Gastroesophageal sphincter (tissue), 4 donors: ENCODE results near the gene LEMD2. TPM values are rescaled to one million over a fixed set of nuclear protein-coding genes. Genes with fewer than 3 reads are reported as not detected.

Source experiments
- ATAC-seq: fragments of 150-250 bp; one replicate; pipeline ENCODE4 v1.9.1; 2016; ENCODE audit warnings: mild to moderate bottlenecking, moderate library complexity
- H3K27ac ChIP-seq, 4 donors: fragments of 200-600 bp; sonication (generic) in 3 of 4; 1 replicate in 3 of 4; 2 replicates in 1 of 4; pipeline ENCODE4 v1.5.1; 2016 to 2019
- H3K27me3 ChIP-seq: fragments of 200-600 bp; sonication (generic); one replicate; pipeline ENCODE4 v1.5.1; 2019
- H3K36me3 ChIP-seq, 2 donors: fragments of 200-600 bp; sonication (generic); one replicate each; pipeline ENCODE4 v1.5.1; 2019; ENCODE audit warnings: control low read depth in 1 of 2
- H3K4me1 ChIP-seq, 3 donors: fragments of 200-600 bp; sonication (generic); 1 replicate in 2 of 3; 2 replicates in 1 of 3; pipeline ENCODE4 v1.5.1; 2016 to 2019; ENCODE audit warnings: control low read depth in 2 of 3
- H3K4me3 ChIP-seq, 2 donors: fragments of 200-600 bp; sonication (generic); one replicate each; pipeline ENCODE4 v1.5.1; 2019; ENCODE audit warnings: mild to moderate bottlenecking in 1 of 2, moderate library complexity in 1 of 2
- H3K9me3 ChIP-seq, 3 donors: fragments of 200-600 bp; sonication (generic); one replicate each; pipeline ENCODE4 v1.5.1; 2017 to 2019; ENCODE audit warnings: control low read depth in 2 of 3
- CTCF ChIP-seq, 4 experiments: fragments of 200-600 bp in 2 of 4; fragments of 450-650 bp in 2 of 4; sonication (generic) in 1 of 4; IDR thresholded peaks; one replicate each; pipeline ENCODE4 v1.5.1; 2017 to 2019; ENCODE audit warnings: antibody characterized with exemption in 4 of 4, mild to moderate bottlenecking in 2 of 4, moderate library complexity in 2 of 4
- EP300 ChIP-seq: sonication (generic); formaldehyde crosslinking; IDR thresholded peaks from one replicate; pipeline ENCODE4 v1.6.1; 2017; ENCODE audit warnings: antibody characterized with exemption, mild to moderate bottlenecking
- POLR2A ChIP-seq, 2 donors: fragments of 450-650 bp; IDR thresholded peaks; one replicate each; pipeline ENCODE4 v1.6.1; 2017; ENCODE audit warnings: antibody characterized with exemption in 2 of 2, mild to moderate bottlenecking in 2 of 2, moderate library complexity in 1 of 2
- POLR2AphosphoS5 ChIP-seq: sonication (generic); formaldehyde crosslinking; IDR thresholded peaks from one replicate; pipeline ENCODE4 v1.6.1; 2017; ENCODE audit warnings: antibody characterized with exemption
- WGBS, 2 donors: methylation state at CpG; one replicate each; pipeline ENCODE4 v1.1.5; 2018; ENCODE audit warnings: low coverage in 1 of 2; 5-methylcytosine and 5-hydroxymethylcytosine counted together
- total RNA-seq, 4 donors: library from RNA; depleted of rRNA; stranded (reverse); fragments of >200 nt; gene quantifications; one replicate each; pipeline ENCODE4 v1.1.0, GENCODE V29; 2016

Gene LEMD2
- total RNA-seq, 4 donors from 2014 or later, result 47.3 to 50.9 (median 49.9) TPM

GRCh38 chr6:33823806-33824205 is 34.9 kb upstream of the LEMD2 start:
- WGBS, 2 donors, result no CpG with 5 or more reads among the region's 2 CpGs
- Histone ChIP-seq H3K4me1 (peaks cover 0 to 9% (median 0%) of the 10 kb centered on the region in 3 donors), H3K36me3 (no peaks in the 10 kb centered on the region), H3K9me3 (no peaks in the 10 kb centered on the region), H3K4me3 (no peak overlapping the region), H3K27me3 (peaks cover 30% of the 10 kb centered on the region), H3K27ac (no peak overlapping the region)
- no peak for TF ChIP-seq CTCF (IDR thresholded peaks at IDR 0.05)
- no peak for ATAC-seq

GRCh38 chr6:33822575-33823395 is 33.9 kb upstream of the LEMD2 start:
- no peak for TF ChIP-seq EP300
- no peak for TF ChIP-seq POLR2A (IDR thresholded peaks at IDR 0.05)
- no peak for TF ChIP-seq POLR2AphosphoS5
- no peak for TF ChIP-seq CTCF (IDR thresholded peaks at IDR 0.05)
- H3K9me3 ChIP-seq, result no peaks in the 10 kb centered on the region
- H3K27me3 ChIP-seq, result peaks cover 37% of the 10 kb centered on the region
- WGBS, 2 donors, result 48 to 62% methylated on average over 5 to 8 of the region's 10 CpGs
- no peak overlapping the region for H3K27ac ChIP-seq
- H3K4me1 ChIP-seq, result no peaks in the 10 kb centered on the region
- H3K36me3 ChIP-seq, result no peaks in the 10 kb centered on the region
- ATAC-seq, result no peak
- H3K4me3 ChIP-seq, result no peak overlapping the region

GRCh38 chr6:33820784-33821520 is 32.0 kb upstream of the LEMD2 start:
- Histone ChIP-seq H3K27me3 (peaks cover 46% of the 10 kb centered on the region), H3K9me3 (no peaks in the 10 kb centered on the region), H3K4me1 (no peaks in the 10 kb centered on the region), H3K4me3 (no peak overlapping the region), H3K27ac (no peak overlapping the region), H3K36me3 (no peaks in the 10 kb centered on the region)
- ATAC-seq, result no peak
- TF ChIP-seq POLR2A (IDR thresholded peaks at IDR 0.05), result no peak
- TF ChIP-seq EP300, result no peak
- no peak for TF ChIP-seq CTCF (IDR thresholded peaks at IDR 0.05)
- no peak for TF ChIP-seq POLR2AphosphoS5
- 60 to 100% methylated on average over 1 to 3 of the region's 7 CpGs for WGBS, 2 donors

- H3K27ac ChIP-seq, result no peak overlapping the region
- H3K4me1 ChIP-seq, result no peaks in the 10 kb centered on the region
- H3K9me3 ChIP-seq, result no peaks in the 10 kb centered on the region
- WGBS, 2 donors, result 24 to 53% methylated on average over 5 to 6 of the region's 10 CpGs
- no peak for ATAC-seq
- H3K4me3 ChIP-seq, result no peak overlapping the region
- no peaks in the 10 kb centered on the region for H3K36me3 ChIP-seq
- TF ChIP-seq POLR2A (IDR thresholded peaks at IDR 0.05) (no peak), EP300 (no peak), POLR2AphosphoS5 (no peak), CTCF (IDR thresholded peaks at IDR 0.05) (no peak)
- H3K27me3 ChIP-seq, result peaks cover 53% of the 10 kb centered on the region
Observed at GRCh38 chr6:33820243-33820642, 31.3 kb upstream of the LEMD2 start.

GRCh38 chr6:33819021-33819420 is 30.1 kb upstream of the LEMD2 start:
- 72 to 83% methylated on average over 2 to 3 of the region's 4 CpGs for WGBS, 2 donors
- no peak for ATAC-seq
- TF ChIP-seq EP300 (no peak), POLR2A (IDR thresholded peaks at IDR 0.05) (no peak), CTCF (IDR thresholded peaks at IDR 0.05) (no peak), POLR2AphosphoS5 (no peak)
- Histone ChIP-seq H3K27me3 (peaks cover 65% of the 10 kb centered on the region), H3K4me1 (no peaks in the 10 kb centered on the region), H3K36me3 (no peaks in the 10 kb centered on the region), H3K9me3 (no peaks in the 10 kb centered on the region), H3K4me3 (no peak overlapping the region), H3K27ac (no peak overlapping the region)
